Gastroesophageal sphincter (tissue), 3 donors: ENCODE data around the gene ZNF521.

Source experiments
- CTCF ChIP-seq, 4 experiments: fragments of 200-600 bp in 2 of 4; fragments of 450-650 bp in 2 of 4; sonication (generic) in 1 of 4; IDR thresholded peaks; one replicate each; pipeline ENCODE4 v1.5.1; 2017 to 2019; ENCODE audit warnings: antibody characterized with exemption in 4 of 4, mild to moderate bottlenecking in 2 of 4, moderate library complexity in 2 of 4
- POLR2A ChIP-seq, 2 donors: fragments of 450-650 bp; IDR thresholded peaks; one replicate each; pipeline ENCODE4 v1.6.1; 2017; ENCODE audit warnings: antibody characterized with exemption in 2 of 2, mild to moderate bottlenecking in 2 of 2, moderate library complexity in 1 of 2
- POLR2AphosphoS5 ChIP-seq: sonication (generic); formaldehyde crosslinking; IDR thresholded peaks from one replicate; pipeline ENCODE4 v1.6.1; 2017; ENCODE audit warnings: antibody characterized with exemption

- TF ChIP-seq POLR2A (IDR thresholded peaks at IDR 0.05) (no peak), CTCF (IDR thresholded peaks at IDR 0.05) (no peak), POLR2AphosphoS5 (no peak)
Measured at GRCh38 chr18:25313268-25313667, 38.7 kb downstream of the ZNF521 start.
